Testis (tissue), 3 donors: Measurements from ENCODE around the gene TBCCD1. TPM values are rescaled to one million over a fixed set of nuclear protein-coding genes. Genes with fewer than 3 reads are reported as not detected.

ENCODE experiments used
- DNase-seq: peaks from one replicate; pipeline ENCODE4 v3.0.0-alpha.2; 2019
- H3K27ac ChIP-seq, 2 donors: fragments of 200-600 bp; sonication (generic); one replicate each; pipeline ENCODE4 v1.5.1; 2019
- H3K27me3 ChIP-seq: fragments of 200-600 bp; sonication (generic); one replicate; pipeline ENCODE4 v1.5.1; 2019
- H3K36me3 ChIP-seq: fragments of 200-600 bp; sonication (generic); one replicate; pipeline ENCODE4 v1.5.1; 2017; ENCODE audit warnings: low read depth; ENCODE audit errors: missing control alignments
- H3K4me1 ChIP-seq: fragments of 200-600 bp; sonication (generic); one replicate; pipeline ENCODE4 v1.5.1; 2019
- H3K4me3 ChIP-seq, 2 donors: fragments of 200-600 bp; sonication (generic); one replicate each; pipeline ENCODE4 v1.5.1; 2017 to 2019
- H3K9me3 ChIP-seq: fragments of 200-600 bp; sonication (generic); one replicate; pipeline ENCODE4 v1.5.1; 2017
- POLR2A ChIP-seq: fragments of 450-650 bp; IDR thresholded peaks from one replicate; pipeline ENCODE4 v1.6.1; 2017; ENCODE audit warnings: antibody characterized with exemption, mild to moderate bottlenecking, moderate library complexity
- WGBS, 2 donors: methylation state at CpG; one replicate each; pipeline ENCODE4 v1.1.5; 2018; 5-methylcytosine and 5-hydroxymethylcytosine counted together
- intact Hi-C: fragments of 100-400 bp; cut with DNase I; formaldehyde crosslinking; loops from one replicate; pipeline ENCODE4 v1.15.1; 2023; ENCODE audit warnings: low total_unique reads
- polyA plus RNA-seq: library from polyadenylated mRNA; stranded (reverse); fragments of 350-450 nt; fragmentation: Illumina TruSeq; extraction: RNeasy Lipid Tissue Mini Kit (QIAGEN cat#74804); gene quantifications from one replicate; pipeline ENCODE4 v1.2.3, GENCODE V29; 2014; ENCODE audit warnings: low read depth, low replicate concordance; ENCODE audit not compliant: insufficient read depth
- total RNA-seq, 2 donors: library from RNA; depleted of rRNA; stranded (reverse); fragments of >200 nt; gene quantifications; one replicate each; pipeline ENCODE4 v1.2.3, GENCODE V29; 2016
- TF ChIP-seq, protein P1 (sequence below), 3 experiments: fragments of 450-650 bp in 2 of 3; fragments of 200-600 bp in 1 of 3; sonication (generic) in 1 of 3; IDR thresholded peaks; one replicate each; pipeline ENCODE4 v1.5.1; 2016 to 2019; ENCODE audit warnings: antibody characterized with exemption in 3 of 3, mild to moderate bottlenecking in 2 of 3, moderate library complexity in 1 of 3

Gene TBCCD1
- total and polyA plus RNA-seq, 3 donors from 2014 or later = 33.1 to 43.4 (median 35.0) TPM

GRCh38 chr3:186566772-186567071 lies 417 bp downstream of the TBCCD1 start:
- Histone ChIP-seq H3K4me1 (peaks cover 15% of the 10 kb centered on the region), H3K36me3 (no peaks in the 10 kb centered on the region), H3K4me3 (peak overlapping the region; percentile 73 to 93), H3K27ac (peak overlapping the region; percentile 76 to 88), H3K27me3 (no peaks in the 10 kb centered on the region), H3K9me3 (no peaks in the 10 kb centered on the region)
- TF ChIP-seq POLR2A = no peak
- TF ChIP-seq, protein P1, sequence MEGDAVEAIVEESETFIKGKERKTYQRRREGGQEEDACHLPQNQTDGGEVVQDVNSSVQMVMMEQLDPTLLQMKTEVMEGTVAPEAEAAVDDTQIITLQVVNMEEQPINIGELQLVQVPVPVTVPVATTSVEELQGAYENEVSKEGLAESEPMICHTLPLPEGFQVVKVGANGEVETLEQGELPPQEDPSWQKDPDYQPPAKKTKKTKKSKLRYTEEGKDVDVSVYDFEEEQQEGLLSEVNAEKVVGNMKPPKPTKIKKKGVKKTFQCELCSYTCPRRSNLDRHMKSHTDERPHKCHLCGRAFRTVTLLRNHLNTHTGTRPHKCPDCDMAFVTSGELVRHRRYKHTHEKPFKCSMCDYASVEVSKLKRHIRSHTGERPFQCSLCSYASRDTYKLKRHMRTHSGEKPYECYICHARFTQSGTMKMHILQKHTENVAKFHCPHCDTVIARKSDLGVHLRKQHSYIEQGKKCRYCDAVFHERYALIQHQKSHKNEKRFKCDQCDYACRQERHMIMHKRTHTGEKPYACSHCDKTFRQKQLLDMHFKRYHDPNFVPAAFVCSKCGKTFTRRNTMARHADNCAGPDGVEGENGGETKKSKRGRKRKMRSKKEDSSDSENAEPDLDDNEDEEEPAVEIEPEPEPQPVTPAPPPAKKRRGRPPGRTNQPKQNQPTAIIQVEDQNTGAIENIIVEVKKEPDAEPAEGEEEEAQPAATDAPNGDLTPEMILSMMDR (IDR thresholded peaks at IDR 0.05) = no peak
- no peak for DNase-seq
- intact Hi-C loops = no loop called here
- WGBS, 2 donors = 0% methylated on average over 4 to 10 of the region's 14 CpGs

GRCh38 chr3:186564586-186564985 lies 2.6 kb downstream of the TBCCD1 start:
- H3K36me3 ChIP-seq = no peaks in the 10 kb centered on the region
- intact Hi-C loops = no loop called here
- H3K27me3 ChIP-seq = no peaks in the 10 kb centered on the region
- TF ChIP-seq POLR2A = no peak
- TF ChIP-seq, protein P1 (IDR thresholded peaks at IDR 0.05) = no peak
- no peak for DNase-seq
- no peaks in the 10 kb centered on the region for H3K9me3 ChIP-seq
- H3K4me3 ChIP-seq = no peak overlapping the region
- peaks cover 6% of the 10 kb centered on the region for H3K4me1 ChIP-seq
- H3K27ac ChIP-seq = no peak overlapping the region

DNA sequence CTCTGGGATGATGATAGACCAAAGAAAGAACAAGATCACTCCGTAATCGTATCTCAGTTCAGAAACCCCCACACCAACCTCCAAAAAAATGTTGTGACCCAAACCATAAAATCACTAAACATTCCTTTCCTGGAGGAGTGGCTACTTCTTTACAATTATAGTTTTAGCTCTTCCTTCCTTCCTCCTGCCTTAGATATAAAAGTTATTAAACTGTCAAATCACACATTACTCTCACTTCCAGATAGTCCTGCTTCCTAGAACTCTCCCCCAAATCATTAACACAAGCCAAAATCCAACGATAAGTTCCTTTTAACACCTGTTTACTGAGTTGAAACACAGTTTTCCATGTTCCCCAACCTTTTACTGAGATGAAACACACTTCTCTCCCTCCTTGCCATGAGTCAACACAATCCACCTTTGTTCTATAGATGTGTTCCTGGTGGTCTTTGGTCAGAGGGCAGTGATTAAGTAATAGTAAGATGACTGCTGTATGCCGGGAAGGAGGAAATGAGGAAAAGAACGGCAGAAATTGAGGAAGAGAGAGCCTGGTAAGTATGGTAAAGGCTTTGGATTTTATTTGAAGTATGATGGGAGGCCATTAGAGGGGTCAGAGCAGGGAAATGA lies 14.6 kb downstream of the TBCCD1 start:
- no peak for DNase-seq
- Histone ChIP-seq H3K4me3 (no peak overlapping the region), H3K9me3 (no peaks in the 10 kb centered on the region), H3K36me3 (no peaks in the 10 kb centered on the region), H3K4me1 (no peaks in the 10 kb centered on the region), H3K27ac (no peak overlapping the region), H3K27me3 (no peaks in the 10 kb centered on the region)
- intact Hi-C loops = no loop called here
- TF ChIP-seq POLR2A = no peak
- TF ChIP-seq, protein P1 (IDR thresholded peaks at IDR 0.05) = no peak
- WGBS, 2 donors = 73 to 76% methylated on average over 5 of the region's 5 CpGs

- Histone ChIP-seq H3K27ac (no peak overlapping the region), H3K36me3 (no peaks in the 10 kb centered on the region), H3K4me1 (no peaks in the 10 kb centered on the region), H3K9me3 (no peaks in the 10 kb centered on the region), H3K27me3 (no peaks in the 10 kb centered on the region), H3K4me3 (no peak overlapping the region)
- no peak for TF ChIP-seq POLR2A
- TF ChIP-seq, protein P1 (IDR thresholded peaks at IDR 0.05) = no peak
- intact Hi-C loops = no loop called here
- DNase-seq = no peak
- 89 to 93% methylated on average over 6 of the region's 6 CpGs for WGBS, 2 donors
Measured at GRCh38 chr3:186551387-186551786, 15.8 kb downstream of the TBCCD1 start.

- intact Hi-C loops = no loop called here
- TF ChIP-seq, protein P1 (IDR thresholded peaks at IDR 0.05) = no peak
- no peak for TF ChIP-seq POLR2A
- H3K4me3 ChIP-seq = no peak overlapping the region
- no peak overlapping the region for H3K27ac ChIP-seq
- no peaks in the 10 kb centered on the region for H3K4me1 ChIP-seq
- no peak for DNase-seq
- H3K9me3 ChIP-seq = no peaks in the 10 kb centered on the region
- WGBS, 2 donors = 94 to 97% methylated on average over 3 of the region's 3 CpGs
- no peaks in the 10 kb centered on the region for H3K27me3 ChIP-seq
- H3K36me3 ChIP-seq = no peaks in the 10 kb centered on the region
Measured at GRCh38 chr3:186549497-186549896, 17.6 kb downstream of the TBCCD1 start.
